ENCODE data around the gene ATP9A.
A peak's percentile ranks its signal among the peaks of the same experiment; 100 is the strongest.
"Not testable (repeated sequence)": the region's sequence is repeated elsewhere in the genome, so short reads cannot be mapped to it uniquely, and the experiment has no call there.

The ATP9A gene

DNA sequence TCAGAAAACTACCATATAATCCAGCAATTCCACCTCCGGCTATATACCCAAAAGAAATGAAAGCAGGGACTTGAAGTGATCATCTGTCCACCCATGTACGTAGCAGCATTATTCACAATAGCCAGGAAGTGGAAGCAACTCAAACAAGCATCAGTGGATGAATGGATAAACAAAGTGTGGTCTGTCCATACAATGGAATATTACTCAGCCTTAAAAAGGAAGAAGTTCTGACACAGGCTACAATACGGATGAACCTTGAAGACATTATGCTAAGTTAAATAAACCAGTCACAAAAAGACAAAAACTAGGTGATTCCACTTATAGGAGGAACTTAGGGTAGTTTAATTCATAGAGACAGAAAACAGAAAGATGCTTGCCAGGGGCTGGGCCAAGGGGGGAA is 76.5 kb downstream of the ATP9A start:
- DNase-seq: no peak

GRCh38 chr20:51688600-51689244 is 79.5 kb downstream of the ATP9A start:
- DNase-seq: no peak

DNA sequence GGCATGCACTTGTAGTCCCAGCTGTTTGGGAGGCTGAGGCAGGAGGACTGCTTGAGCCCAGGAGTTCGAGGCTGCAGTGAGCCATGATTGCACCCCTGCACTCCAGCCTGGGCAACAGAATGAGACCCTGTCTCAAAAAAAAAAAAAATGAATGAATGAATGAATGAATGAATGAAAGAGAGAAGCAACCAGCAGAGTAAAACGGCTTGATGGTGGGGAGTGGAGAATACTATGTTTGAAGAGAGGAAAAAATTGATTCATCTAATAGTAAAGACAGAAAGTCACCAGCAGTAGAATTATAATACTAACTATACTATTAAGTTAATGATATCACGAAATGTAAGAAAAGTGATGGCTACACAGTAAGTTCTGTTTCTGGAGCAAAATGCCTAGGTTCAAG is 80.6 kb downstream of the ATP9A start:
- DNase-seq: no peak

- DNase-seq: no peak
Observed at GRCh38 chr20:51687108-51687507, 81.1 kb downstream of the ATP9A start.

GRCh38 chr20:51685494-51685893 is 82.7 kb downstream of the ATP9A start:
- DNase-seq: not testable (repeated sequence)

DNA sequence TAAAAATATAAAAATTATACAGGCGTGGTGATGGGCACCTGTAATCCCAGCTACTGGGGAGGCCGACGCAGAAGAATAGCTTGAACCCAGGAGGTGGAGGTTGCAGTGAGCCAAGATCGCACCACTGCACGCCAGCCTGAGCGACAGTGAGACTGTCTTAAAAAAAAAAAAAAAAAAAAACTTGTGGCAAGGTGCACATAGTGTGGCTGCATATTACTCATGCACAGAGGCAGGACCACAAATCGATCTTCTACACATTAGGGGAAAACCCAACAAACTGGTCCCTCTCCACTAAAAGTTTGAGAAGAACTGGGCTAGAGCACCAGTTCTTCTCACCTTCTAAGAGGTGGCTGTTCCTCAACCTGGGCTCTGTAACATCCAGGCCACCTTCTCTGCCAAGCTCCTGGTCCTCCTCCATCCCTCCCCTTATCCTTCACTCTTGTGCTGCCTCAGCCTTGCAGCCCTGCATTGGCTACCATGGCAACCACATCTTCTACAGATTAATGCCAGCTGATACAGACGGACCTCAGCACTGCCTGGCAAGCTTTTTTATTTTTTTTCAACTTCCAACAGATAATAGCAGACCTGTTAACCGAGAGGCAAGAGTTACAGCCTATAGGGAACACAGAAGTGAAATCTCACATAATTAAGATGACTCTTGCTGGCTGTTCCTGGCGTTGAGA is 88.0 kb downstream of the ATP9A start:
- DNase-seq: no peak

- no peak for DNase-seq
Observed at GRCh38 chr20:51679254-51679921, 88.8 kb downstream of the ATP9A start.

GRCh38 chr20:51678026-51678697 is 90.0 kb downstream of the ATP9A start:
- peak; percentile 25 to 34 for DNase-seq

DNA sequence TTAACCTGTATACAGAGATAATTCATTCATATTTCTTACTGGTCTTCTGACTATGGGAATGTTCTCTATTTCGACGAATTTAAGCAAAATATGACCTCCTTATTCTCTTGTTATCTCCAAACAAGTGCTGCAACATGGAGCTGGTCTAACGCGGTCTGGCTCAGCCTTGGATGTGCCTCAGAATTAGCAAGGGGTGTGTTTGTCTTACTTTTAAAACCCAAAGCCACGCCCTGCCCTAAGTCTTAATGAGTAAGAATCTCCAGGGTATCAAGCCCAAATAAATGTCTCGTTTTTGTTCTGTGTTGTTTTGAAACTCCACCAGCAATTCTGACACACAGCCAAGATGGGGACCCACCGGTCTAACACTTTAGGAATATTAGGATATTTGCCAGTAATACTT is 99.2 kb downstream of the ATP9A start:
- no peak for DNase-seq

DNA sequence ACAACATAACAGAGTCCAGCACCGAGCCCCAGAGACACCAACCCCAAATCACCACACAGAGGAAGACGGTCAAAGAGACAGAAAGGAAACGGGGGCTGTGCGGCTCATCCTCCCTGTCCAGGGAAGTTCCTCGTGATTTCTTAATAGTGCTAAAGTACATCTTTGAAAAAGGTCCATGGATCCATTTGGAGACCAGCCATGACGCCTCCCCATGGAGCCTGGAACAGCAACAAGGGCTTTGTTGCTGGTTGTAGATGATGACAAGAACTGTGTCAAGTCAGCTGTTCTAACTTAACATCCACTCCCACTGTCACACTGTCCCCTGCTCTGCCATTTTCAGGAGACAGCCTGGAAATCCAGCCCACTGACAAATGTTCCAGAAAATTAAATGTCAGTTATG is 99.7 kb downstream of the ATP9A start:
- DNase-seq: no peak

- DNase-seq: no peak
Observed at GRCh38 chr20:51667491-51667890, 100.7 kb downstream of the ATP9A start.

DNA sequence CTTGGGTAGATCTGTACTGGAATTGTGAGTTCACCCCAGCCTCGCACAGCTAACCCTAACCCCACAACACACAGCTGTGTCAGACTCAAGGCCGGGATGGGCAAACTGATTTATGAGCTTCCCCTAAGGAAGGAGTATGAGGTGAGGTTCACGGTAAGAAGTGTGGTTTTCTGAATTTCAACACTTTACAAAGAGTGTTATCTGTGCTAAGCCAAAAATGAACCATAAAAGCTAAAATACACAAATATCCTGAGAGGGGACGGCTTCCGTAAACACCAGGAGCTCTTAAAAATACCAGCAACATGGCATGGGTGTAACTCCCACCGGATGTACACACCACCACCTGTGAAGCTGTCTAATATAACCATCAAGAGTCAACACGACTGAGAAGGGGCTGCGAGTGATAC is 101.2 kb downstream of the ATP9A start:
- no peak for DNase-seq

DNA sequence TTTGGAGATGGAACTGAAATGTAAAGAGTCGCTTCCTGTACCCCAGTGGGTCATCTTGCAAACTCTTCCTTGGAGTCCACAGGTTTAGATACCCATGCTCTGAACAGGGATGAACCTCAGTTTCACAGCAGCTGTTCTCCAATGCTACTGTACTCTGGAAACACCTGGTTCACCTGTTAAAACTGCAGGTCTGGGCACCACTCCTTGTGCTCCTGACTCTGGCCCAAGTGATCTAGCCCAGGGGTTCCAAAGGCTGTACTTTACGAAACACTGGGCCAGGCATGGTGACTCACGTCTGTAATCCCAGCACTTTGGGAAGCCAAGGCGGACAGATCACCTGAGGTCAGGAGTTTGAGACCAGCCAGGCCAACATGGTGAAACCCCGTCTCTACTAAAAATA is 102.1 kb downstream of the ATP9A start:
- no peak for DNase-seq

DNA sequence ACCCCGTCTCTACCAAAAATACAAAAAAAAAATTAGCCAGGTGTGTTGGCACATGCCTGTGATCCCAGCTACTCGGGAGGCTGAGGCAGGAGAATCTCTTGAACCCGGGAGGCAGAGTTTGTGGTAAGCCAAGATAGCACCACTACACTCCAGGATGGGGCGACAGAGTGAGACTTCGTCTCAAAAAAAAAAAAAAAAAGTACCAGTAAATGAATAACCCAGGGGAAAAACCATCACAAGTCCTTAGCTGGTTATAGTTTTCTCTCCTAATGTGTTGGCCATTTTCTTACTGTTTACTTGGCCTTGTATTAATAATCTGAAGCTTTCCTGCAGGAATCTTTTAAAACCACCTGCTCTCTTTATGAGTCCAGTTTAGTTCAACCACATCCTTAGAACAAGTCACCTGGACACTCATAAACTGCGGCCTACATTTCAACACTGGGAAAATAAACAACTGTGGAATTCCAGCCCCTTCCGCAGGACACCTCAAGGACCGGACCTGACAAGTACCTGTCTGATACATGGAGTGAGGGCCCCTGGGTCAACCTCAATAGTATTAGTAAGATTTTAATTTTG is 102.6 kb downstream of the ATP9A start:
- DNase-seq: no peak

DNA sequence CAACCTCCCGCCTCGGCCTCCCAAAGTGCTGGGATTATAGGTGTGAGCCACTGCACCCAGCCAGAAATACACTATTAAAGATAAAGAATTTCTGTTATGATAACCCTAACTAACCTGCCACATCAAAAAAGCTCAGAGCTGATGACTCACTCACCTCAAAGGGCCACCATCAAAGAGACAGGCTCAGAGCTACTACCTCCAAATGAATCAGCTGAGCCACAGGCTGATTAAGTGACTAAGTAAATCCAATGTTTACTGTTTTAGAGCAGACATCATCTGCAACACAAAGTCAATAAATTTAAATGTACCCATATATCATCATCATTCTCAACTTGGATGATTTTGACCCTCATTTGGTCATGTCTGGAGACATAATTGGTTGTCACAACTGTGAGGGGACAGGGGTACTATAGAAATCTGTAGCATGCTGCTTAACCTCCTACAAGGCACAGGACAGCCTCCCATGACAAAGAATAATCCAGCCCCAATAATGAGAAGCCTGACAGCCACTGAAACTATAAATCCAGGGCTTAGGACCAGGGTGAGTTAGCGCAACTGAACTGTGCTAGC is 106.5 kb downstream of the ATP9A start:
- no peak for DNase-seq

- no peak for DNase-seq
Observed at GRCh38 chr20:51660672-51661608, 107.2 kb downstream of the ATP9A start.

DNA sequence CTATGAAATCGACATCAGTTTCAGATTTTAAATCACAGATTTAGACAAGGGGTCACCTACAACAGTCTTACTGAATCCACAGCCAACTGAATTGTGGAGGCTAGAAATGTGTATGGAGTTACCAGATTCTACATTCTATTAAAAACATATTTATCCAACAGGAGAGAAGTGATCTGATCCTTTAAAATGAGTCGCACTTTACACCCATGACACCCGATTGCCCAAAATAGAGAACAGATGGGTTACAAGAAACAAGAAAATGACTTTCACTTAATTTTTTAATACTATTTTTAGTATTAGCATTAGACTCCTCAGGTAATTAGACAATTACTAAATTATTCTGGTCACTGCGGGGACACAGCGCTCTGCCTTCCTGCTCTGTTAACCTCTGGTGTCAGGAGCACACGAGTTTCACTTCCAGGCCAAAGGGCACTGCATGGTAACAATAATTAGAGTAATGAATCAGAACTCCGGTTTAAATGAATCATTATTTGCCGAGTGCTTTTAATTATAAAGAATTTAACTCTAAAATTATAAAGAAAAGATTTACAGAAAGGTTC is 108.6 kb downstream of the ATP9A start:
- DNase-seq: no peak

- no peak for DNase-seq
Observed at GRCh38 chr20:51656726-51657260, 111.4 kb downstream of the ATP9A start.

GRCh38 chr20:51656089-51656488 is 112.1 kb downstream of the ATP9A start:
- DNase-seq: not testable (repeated sequence)

- DNase-seq: no peak
Observed at GRCh38 chr20:51654495-51654894, 113.7 kb downstream of the ATP9A start.

DNA sequence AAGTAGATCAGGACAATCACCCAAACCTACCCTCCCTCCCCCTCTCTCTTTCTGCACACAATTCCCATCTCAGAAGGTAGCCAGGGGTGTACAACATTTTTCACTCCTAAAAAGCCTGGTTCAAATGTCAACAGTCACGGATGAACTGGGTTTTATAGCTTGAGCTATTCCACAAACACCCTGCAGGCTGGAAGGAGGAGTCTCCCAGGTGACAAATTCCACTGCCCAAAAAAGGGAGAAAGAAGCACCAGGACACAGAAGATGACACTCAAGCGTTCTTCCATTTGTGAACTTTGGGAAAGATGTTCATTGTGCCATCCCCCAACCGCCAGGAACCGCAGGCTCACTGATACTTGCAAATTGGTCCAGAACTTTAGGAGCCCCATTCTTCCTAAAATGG is 114.1 kb downstream of the ATP9A start:
- DNase-seq: no peak
